Fibroblast of peridontal ligament (primary cell): ENCODE data around the gene GRAP2.

Experiments
- DNase-seq: peaks from one replicate; pipeline ENCODE4 v3.0.0-alpha.2; 2010; ENCODE audit errors: extremely low read depth

The GRAP2 gene

DNA sequence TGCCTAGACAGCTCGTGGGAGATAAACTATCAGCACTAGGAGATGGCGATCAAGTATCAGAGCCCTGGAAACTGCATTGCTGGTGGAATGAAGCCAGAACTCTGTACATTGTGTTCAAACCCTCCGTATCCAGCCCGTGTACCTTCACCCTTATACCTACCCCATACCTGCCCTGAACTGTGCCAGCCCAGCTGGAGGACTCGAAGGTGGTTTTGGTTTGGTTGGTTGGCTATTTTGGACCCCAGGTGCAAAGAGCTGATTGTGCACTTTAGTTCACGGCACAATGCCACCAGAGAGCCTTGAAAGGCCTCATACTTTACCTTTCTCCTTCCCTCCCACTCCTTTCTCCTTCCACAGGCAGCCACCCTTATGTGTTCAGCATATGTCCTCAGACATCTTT is 109.9 kb downstream of the GRAP2 start:
- DNase-seq: no peak

DNA sequence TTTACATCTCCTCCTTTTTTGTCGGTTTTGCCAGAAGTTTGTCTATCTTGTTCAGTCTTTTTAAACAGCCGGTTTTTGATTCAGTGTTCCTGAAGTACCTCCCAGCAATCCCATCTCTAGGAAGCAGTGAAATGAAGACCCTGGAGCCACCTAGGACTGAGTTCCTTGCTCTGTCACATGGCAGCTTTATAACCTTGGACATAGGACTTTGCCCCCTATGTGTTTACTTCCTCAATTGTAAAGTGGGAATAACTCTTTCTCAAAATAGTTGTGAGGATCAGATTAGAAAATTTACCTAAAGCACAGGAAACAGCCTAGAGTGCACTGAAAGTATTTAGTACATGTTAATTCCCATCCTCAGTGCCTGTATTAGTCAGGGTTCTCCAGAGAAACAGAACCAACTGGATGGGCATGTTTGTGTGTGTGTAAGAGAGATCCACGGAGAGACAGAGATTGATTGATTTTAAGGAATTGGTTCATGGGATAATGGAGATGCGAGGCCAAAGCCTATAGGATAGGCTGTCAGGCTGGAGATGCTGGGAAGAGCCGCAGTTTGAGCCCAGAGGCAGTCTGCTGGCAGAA is 113.9 kb downstream of the GRAP2 start:
- no peak for DNase-seq

DNA sequence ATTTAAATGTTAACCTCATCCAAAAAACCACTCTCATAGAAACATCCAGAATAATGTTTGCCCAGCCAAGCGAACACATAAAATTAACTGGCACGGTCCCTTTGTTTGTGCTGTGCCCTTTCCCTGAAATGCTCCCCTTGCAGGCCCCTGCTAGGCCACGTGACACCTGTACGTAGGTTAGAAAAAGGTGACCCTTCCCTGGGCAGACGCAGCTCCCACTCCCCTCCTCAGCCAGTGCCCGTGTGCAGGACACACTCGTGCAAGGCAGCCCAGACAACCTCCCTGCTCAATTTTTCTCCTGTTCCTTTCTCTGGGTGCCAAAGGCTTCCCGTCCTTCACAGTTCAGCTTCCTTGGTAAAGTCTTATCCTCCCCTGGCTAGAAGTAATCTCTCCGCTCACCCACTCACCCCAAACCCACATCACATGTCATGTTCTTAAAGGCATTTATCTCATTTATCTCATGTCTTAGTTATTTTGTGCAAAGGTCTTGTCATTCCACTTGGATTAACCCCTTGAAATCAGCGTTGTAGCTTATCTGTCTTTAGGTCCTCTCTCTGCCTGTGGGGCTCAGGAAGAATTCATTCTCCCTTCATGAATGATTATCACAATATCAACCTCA is 114.6 kb downstream of the GRAP2 start:
- no peak for DNase-seq

DNA sequence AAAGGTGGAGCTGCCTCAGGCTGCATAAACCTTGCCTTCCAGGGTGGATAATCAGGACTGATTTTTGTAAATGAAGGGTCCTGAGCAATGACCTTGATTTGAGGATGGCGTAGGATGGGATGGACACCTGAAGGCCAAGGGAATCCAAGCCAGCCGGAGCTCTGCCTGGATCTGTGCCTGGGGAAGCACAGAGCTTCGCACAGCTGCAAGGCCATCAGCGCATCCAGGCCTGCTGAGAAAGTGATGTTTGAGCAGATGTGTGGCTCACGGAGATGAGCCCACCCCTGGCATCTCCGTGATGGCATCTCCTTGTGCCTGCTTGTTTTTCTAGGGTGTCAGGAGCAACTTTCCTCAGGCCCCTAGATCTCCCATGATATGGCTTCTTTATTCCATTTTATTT is 117.2 kb downstream of the GRAP2 start:
- no peak for DNase-seq

DNA sequence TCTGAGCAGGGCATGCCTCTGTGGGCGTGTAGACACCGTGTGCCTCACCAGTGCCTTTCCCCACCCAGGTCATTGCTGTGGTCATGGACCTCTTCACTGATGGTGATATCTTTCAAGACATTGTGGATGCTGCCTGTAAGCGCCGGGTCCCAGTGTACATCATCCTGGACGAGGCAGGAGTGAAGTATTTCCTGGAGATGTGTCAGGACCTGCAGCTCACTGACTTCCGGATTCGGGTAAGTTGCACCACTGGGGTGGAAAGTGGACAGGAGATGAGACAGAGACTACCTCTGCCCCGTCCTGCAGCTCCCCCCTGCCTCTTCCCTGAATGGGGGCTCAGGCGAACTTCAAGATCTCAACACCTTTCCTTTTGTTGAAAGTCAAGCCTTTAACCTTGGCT is 118.2 kb downstream of the GRAP2 start:
- no peak for DNase-seq

DNA sequence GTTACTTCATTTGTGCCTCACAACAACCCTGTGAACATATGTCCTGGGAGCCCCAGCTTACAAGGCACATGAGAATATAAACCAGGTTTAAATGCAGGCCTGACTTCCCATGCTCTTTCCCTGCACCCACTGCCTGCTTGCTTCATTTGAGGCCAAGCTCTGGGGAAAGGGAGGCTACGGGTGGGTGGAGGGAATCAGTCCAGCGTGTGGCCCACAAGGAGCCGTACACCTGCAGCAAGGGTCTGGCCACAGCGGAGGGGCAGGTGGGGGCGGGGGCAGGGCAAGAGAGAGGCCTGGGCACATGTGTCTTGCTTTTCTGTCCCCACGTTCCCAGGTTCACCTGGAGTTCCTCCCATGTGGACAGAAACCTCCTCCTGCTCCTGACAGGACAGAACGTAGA is 120.1 kb downstream of the GRAP2 start:
- no peak for DNase-seq

DNA sequence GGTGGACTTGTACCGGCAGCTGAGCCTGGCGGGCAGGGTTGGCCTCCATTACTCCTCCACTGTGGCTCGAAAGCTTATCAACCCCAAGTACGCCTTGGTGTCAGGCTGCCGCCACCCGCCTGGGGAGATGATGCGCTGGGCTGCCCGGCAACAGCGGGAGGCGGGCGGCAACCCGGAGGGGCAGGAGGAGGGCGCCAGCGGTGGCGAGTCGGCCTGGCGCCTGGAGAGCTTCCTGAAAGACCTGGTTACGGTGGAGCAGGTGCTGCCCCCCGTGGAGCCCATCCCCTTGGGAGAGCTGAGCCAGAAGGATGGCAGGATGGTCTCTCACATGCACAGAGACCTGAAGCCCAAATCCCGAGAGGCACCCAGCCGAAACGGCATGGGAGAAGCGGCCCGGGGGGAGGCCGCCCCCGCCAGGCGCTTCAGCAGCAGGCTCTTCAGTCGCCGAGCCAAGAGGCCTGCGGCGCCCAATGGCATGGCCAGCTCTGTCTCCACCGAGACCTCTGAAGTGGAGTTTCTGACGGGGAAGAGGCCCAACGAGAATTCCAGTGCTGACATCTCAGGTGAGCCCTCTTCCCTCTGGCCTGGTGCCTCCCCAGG is 120.6 kb downstream of the GRAP2 start:
- DNase-seq: no peak

DNA sequence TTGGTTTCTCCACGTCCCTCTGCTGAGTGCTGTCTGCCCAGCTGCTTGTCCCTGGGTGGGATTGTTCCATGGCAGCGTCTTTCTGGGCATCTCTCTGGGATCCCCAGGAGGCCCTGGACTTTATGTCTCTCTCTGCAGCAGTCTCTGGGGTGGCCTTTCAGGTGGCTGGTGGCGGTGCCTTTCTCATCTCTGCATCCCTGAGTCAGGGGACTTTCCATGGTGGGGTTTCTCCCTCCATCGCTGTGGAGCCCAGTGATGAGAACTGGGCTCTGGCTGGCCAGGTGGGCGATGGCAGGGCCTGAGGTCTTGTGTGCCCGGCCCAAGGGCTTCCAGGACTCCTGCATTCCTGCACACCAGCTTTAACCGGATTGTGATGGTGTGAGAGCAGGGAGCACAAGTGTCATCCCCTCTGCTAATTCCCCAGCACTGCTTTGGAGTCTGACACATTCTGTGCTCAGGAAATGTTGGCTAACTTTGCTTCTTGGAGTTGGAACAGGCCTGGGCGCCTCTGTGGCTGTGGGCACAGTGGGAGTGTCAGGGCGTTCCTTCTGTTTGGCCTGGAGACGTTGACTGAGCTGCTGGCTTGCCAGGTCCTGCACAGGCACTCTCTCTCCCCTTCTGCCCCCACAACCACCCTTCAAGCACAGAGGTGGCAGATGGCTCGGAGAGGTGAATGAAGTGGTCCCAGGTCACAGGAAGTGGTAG is 121.8 kb downstream of the GRAP2 start:
- no peak for DNase-seq
